Osteocyte (in vitro differentiated cells): ENCODE measurements around the gene IGF1R. TPM values are rescaled to one million over a fixed set of nuclear protein-coding genes. Genes with fewer than 3 reads are reported as not detected.
A peak's percentile ranks its signal among the peaks of the same experiment; 100 is the strongest.

Source experiments
- DNase-seq: peaks from one replicate; pipeline ENCODE4 v3.0.0; 2021; ENCODE audit warnings: mixed read lengths; ENCODE audit not compliant: unreplicated experiment; ENCODE audit errors: extremely low spot score
- H3K27ac Mint-ChIP-seq: one replicate; pipeline ENCODE4 v1.8.0; 2021; ENCODE audit warnings: mild to moderate bottlenecking, mixed read lengths; ENCODE audit not compliant: unreplicated experiment
- H3K27me3 Mint-ChIP-seq: one replicate; pipeline ENCODE4 v1.8.0; 2021; ENCODE audit warnings: mixed read lengths; ENCODE audit not compliant: unreplicated experiment
- H3K36me3 Mint-ChIP-seq: one replicate; pipeline ENCODE4 v1.8.0; 2021; ENCODE audit warnings: mixed read lengths; ENCODE audit not compliant: unreplicated experiment
- H3K4me1 Mint-ChIP-seq: one replicate; pipeline ENCODE4 v1.8.0; 2021; ENCODE audit warnings: mixed read lengths; ENCODE audit not compliant: unreplicated experiment
- H3K4me3 Mint-ChIP-seq: one replicate; pipeline ENCODE4 v1.8.0; 2021; ENCODE audit warnings: mild to moderate bottlenecking, moderate library complexity, mixed read lengths; ENCODE audit not compliant: unreplicated experiment
- H3K9me3 Mint-ChIP-seq: one replicate; pipeline ENCODE4 v1.8.0; 2021; ENCODE audit warnings: mixed read lengths; ENCODE audit not compliant: unreplicated experiment
- long read RNA-seq: library from polyadenylated mRNA; unstranded; transcript quantifications from one replicate; pipeline ENCODE4 v2.0.0, GENCODE V29; 2021
- total RNA-seq: library from RNA; stranded (reverse); gene quantifications from 2 replicates; pipeline ENCODE4 v1.2.1, GENCODE V29; 2021
- TF ChIP-seq, protein P1 (sequence below): fragments of 200-600 bp; sonication (generic); IDR thresholded peaks from 2 replicates; pipeline ENCODE4 v1.5.0; 2021; ENCODE audit warnings: antibody characterized with exemption, mild to moderate bottlenecking, moderate library complexity

IGF1R gene
- total RNA-seq = 154 and 174 TPM in 2 replicates
- long read RNA-seq, partial matches to known transcripts = 14 of 83 reads
- long read RNA-seq, other reads (novel, unspliced or antisense) = 69 of 83 reads

DNA sequence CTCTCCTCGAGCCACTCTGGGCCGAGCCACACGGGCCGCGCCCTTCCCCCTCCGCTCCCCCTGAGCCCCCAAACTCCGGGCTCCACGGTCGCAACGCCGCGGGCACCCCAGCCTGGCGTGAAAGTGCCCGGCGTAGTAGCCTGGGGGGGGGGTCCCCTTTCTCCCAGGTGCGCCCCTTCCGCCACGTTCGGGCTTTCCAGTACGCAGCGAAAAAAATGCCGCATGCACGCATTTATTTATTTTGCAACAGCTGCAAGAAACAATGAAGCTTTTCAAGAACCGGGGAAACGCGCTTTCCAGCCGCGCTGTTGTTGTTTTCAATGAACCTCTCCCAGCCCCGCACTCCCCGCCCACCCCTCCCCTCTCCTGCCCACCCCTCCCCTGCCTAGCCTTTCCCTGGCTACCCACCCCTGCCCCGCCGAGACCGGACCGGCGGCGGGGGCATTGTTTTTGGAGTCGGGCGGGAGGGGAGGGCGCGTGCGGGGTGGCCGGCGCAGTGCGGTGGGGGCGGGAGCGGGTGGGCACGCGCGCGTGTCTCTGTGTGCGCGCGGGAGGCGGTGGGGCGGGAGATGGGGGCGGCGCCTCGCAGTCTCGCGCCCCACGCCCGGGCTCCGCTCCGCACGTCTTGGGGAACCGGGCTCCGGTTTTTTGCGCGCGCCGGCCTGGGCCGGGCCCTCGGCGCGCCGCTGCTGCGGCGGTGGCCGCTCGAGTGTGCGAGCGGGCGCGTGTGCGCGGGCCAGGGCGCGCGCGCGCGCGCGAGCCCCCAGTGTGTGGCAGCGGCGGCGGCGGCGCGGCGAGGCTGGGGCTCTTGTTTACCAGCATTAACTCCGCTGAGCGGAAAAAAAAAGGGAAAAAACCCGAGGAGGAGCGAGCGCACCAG, at the start of gene IGF1R:
IGF1R (plus strand) TSS at position 766 of the 880 bp plus-strand sequence. CDS start 1,043 bp downstream, outside the sequence.
- Mint-ChIP-seq H3K27me3 (peaks cover 35% of the 10 kb centered on the region), H3K4me1 (peaks cover 17% of the 10 kb centered on the region), H3K9me3 (no peaks in the 10 kb centered on the region), H3K4me3 (peak within 1 kb of the TSS; percentile 83), H3K27ac (peak within 1 kb of the TSS; percentile 89), H3K36me3 (peaks cover 8% of the 10 kb centered on the region)
- TF ChIP-seq, protein P1, sequence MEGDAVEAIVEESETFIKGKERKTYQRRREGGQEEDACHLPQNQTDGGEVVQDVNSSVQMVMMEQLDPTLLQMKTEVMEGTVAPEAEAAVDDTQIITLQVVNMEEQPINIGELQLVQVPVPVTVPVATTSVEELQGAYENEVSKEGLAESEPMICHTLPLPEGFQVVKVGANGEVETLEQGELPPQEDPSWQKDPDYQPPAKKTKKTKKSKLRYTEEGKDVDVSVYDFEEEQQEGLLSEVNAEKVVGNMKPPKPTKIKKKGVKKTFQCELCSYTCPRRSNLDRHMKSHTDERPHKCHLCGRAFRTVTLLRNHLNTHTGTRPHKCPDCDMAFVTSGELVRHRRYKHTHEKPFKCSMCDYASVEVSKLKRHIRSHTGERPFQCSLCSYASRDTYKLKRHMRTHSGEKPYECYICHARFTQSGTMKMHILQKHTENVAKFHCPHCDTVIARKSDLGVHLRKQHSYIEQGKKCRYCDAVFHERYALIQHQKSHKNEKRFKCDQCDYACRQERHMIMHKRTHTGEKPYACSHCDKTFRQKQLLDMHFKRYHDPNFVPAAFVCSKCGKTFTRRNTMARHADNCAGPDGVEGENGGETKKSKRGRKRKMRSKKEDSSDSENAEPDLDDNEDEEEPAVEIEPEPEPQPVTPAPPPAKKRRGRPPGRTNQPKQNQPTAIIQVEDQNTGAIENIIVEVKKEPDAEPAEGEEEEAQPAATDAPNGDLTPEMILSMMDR = peak; percentile 32
- DNase-seq = peak; percentile 97

DNA sequence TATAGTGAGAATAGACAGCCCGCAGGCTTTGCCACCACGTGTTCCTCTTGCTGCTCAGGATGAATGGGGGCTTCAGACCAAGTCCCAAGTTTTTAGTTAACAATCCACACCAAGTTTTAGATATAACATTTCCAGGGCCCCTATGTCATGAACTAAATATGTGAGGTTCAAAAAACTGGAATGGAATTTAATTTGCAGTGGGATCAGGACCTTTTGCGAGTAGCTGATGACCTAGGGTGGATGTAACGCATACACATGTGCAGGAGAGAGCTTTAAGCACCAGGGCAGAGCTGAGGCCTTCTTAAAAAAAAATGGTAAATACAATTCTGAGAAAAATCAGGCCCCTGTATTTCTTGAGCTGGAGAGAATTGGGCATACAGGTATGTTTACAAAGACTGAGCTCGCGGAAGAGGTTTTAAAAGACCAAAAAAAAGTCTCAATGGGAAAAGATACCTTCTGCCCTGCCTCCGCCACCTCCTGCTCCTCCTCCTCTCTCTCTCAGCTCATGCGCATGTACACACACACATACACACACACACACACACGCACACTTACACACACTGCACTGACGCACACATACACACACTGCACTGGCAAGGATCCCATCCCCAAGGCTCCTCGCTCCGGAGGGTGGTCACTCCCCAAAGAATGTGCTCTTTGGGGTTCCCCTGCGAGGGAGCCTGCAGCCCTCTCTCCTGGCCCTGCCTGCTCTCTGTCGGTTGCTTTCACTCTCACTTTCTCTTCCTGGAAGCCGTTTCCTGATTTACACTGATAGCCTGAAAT, 48.2 kb upstream of the IGF1R start:
- Mint-ChIP-seq H3K4me1 (peaks cover 10% of the 10 kb centered on the region), H3K27ac (peak overlapping the region; percentile 86), H3K4me3 (peak overlapping the region; percentile 81), H3K27me3 (peaks cover 33% of the 10 kb centered on the region), H3K36me3 (no peaks in the 10 kb centered on the region), H3K9me3 (no peaks in the 10 kb centered on the region)
- DNase-seq = peak; percentile 59
- TF ChIP-seq, protein P1 = no peak

DNA sequence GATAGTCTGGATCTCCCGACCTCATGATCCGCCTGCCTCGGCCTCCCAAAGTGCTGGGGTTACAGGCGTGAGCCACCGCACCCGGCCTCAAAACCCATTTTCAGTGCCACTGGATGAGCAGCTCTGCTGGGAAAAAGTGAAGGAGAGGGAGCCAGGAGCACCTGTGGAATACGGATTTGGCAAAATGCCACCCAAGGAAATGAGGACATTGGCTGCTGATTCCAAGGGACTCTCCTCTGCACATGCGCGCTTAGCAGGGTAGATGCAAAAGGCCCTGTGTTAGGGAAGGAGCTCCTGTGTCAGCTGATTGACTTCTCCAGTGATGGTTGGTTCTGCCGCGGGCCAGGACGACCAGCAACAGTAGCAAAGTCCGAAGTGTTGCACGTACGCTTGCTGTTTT, 43.4 kb upstream of the IGF1R start:
- H3K36me3 Mint-ChIP-seq = no peaks in the 10 kb centered on the region
- H3K9me3 Mint-ChIP-seq = no peaks in the 10 kb centered on the region

GRCh38 chr15:98609144-98609852, 39.0 kb upstream of the IGF1R start:
- Mint-ChIP-seq H3K4me1 (peaks cover 6% of the 10 kb centered on the region), H3K27ac (no peak overlapping the region), H3K36me3 (no peaks in the 10 kb centered on the region), H3K4me3 (no peak overlapping the region), H3K9me3 (no peaks in the 10 kb centered on the region), H3K27me3 (peaks cover 2% of the 10 kb centered on the region)
- TF ChIP-seq, protein P1 = no peak
- peak; percentile 53 for DNase-seq

More for the DNA sequence above, 43.4 kb upstream of the IGF1R start:
- Mint-ChIP-seq H3K4me1 (peaks cover 14% of the 10 kb centered on the region), H3K27ac (no peak overlapping the region), H3K4me3 (no peak overlapping the region), H3K27me3 (peaks cover 10% of the 10 kb centered on the region)
- TF ChIP-seq, protein P1 = no peak
- DNase-seq = peak; percentile 65
